Activated T-helper 1 cell treated with anti-CD3 and anti-CD28 coated beads, Interleukin-12 subunit alpha, Interleukin-12 subunit beta, Interleukin-2, Interleukin-4 antibody, amounts not matched to agents 30 ng/mL and 10 ng/mL and 1 ng/mL, durations not matched to agents 14 hours and 24 hours and 36 hours (primary cell): ENCODE results near the gene OR51F1. TPM values are rescaled to one million over a fixed set of nuclear protein-coding genes. Genes with fewer than 3 reads are reported as not detected.
"Not testable (repeated sequence)": the region's sequence is repeated elsewhere in the genome, so short reads cannot be mapped to it uniquely, and the experiment has no call there.

Experiments used
- DNase-seq: peaks from one replicate; pipeline ENCODE4 v3.0.0; 2021; ENCODE audit warnings: low spot score
- H3K27ac Mint-ChIP-seq: one replicate; pipeline ENCODE4 v1.8.0; 2021; ENCODE audit warnings: mild to moderate bottlenecking, mixed read lengths
- H3K27me3 Mint-ChIP-seq: one replicate; pipeline ENCODE4 v1.8.0; 2022; ENCODE audit warnings: mild to moderate bottlenecking, moderate library complexity, mixed read lengths; ENCODE audit not compliant: insufficient read depth
- H3K36me3 Mint-ChIP-seq: one replicate; pipeline ENCODE4 v1.8.0; 2021; ENCODE audit warnings: low read depth, mixed read lengths
- H3K4me1 Mint-ChIP-seq: one replicate; pipeline ENCODE4 v1.8.0; 2021; ENCODE audit warnings: low read depth, mixed read lengths
- H3K4me3 Mint-ChIP-seq: one replicate; pipeline ENCODE4 v1.8.0; 2021; ENCODE audit warnings: mild to moderate bottlenecking, moderate library complexity, mixed read lengths
- H3K9me3 Mint-ChIP-seq: one replicate; pipeline ENCODE4 v1.8.0; 2021; ENCODE audit warnings: mixed read lengths
- intact Hi-C: fragments of 100-400 bp; cut with micrococcal nuclease; formaldehyde crosslinking; loops from one replicate; pipeline ENCODE4 v1.15.1; 2024
- total RNA-seq: library from RNA; stranded (reverse); gene quantifications from 2 replicates; pipeline ENCODE4 v1.2.3, GENCODE V29; 2022

The OR51F1 gene, protein sequence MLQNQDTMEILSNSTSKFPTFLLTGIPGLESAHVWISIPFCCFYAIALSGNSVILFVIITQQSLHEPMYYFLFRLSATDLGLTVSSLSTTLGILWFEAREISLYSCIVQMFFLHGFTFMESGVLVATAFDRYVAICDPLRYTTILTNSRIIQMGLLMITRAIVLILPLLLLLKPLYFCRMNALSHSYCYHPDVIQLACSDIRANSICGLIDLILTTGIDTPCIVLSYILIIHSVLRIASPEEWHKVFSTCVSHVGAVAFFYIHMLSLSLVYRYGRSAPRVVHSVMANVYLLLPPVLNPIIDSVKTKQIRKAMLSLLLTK
- not detected in 2 replicates for total RNA-seq

DNA sequence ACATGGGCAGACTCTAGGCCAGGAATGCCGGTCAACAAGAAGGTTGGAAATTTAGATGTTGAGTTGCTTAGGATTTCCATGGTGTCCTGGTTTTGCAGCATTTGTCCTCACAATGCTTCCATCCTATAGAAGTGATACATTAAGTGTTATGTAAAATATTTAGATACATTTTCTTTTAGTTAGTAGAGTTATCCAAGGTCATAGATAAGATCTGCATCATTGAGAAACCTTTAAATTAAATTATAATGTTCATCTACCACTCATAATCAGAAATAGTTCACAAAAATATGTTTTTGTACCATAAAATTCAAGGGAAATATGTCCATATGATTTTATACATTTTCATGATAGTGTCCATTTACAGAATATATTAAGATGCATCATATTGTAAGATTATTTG lies at the start of gene OR51F1:
Gene OR51F1, minus strand, starts transcription at position 101 of the 400 bp plus-strand sequence. Its CDS starts 0 bp downstream, at position 101.
- no peaks in the 10 kb centered on the region for H3K4me1 Mint-ChIP-seq
- no peak for DNase-seq

GRCh38 chr11:4809246-4809645 lies 39.5 kb upstream of the OR51F1 start:
- no peak for DNase-seq
- Mint-ChIP-seq H3K9me3 (no peaks in the 10 kb centered on the region), H3K4me3 (no peak overlapping the region), H3K4me1 (no peaks in the 10 kb centered on the region), H3K27ac (no peak overlapping the region), H3K27me3 (no peaks in the 10 kb centered on the region), H3K36me3 (no peaks in the 10 kb centered on the region)
- intact Hi-C loops, result no loop called here

More for the DNA sequence above, at the start of gene OR51F1:
- H3K27me3 Mint-ChIP-seq, result peaks cover 1% of the 10 kb centered on the region
- intact Hi-C loops, result no loop called here
- H3K4me3 Mint-ChIP-seq, result no peak within 1 kb of the TSS
- no peak within 1 kb of the TSS for H3K27ac Mint-ChIP-seq
- H3K9me3 Mint-ChIP-seq, result no peaks in the 10 kb centered on the region
- no peaks in the 10 kb centered on the region for H3K36me3 Mint-ChIP-seq

DNA sequence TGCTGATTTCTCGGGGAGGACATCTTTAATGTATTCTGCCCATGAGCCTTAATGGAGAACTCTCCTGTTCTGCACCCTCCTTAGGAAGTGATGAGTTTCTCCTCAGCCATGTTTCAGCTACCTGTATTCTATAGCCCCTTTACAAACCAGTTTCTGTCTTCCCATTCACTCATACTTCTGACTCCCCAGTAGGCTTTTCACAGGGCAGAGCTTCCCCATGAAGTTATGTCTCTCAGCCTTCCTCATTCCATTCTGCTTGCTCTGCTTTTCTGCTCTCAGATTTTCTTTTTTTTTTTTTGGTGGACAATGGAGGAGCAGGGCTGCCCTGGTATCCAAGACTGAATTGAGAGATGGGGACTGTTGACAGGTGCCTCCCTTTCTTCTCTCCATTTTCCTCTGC lies 38.7 kb upstream of the OR51F1 start:
- H3K9me3 Mint-ChIP-seq, result no peaks in the 10 kb centered on the region
- intact Hi-C loops, result no loop called here
- H3K27ac Mint-ChIP-seq, result no peak overlapping the region
- H3K4me3 Mint-ChIP-seq, result no peak overlapping the region
- DNase-seq, result no peak
- H3K27me3 Mint-ChIP-seq, result no peaks in the 10 kb centered on the region
- no peaks in the 10 kb centered on the region for H3K4me1 Mint-ChIP-seq
- no peaks in the 10 kb centered on the region for H3K36me3 Mint-ChIP-seq

- no peaks in the 10 kb centered on the region for H3K36me3 Mint-ChIP-seq
- H3K4me3 Mint-ChIP-seq, result no peak within 1 kb of the TSS
- H3K4me1 Mint-ChIP-seq, result no peaks in the 10 kb centered on the region
- no peaks in the 10 kb centered on the region for H3K27me3 Mint-ChIP-seq
- H3K27ac Mint-ChIP-seq, result no peak within 1 kb of the TSS
- intact Hi-C loops, result no loop called here
- DNase-seq, result no peak
- no peaks in the 10 kb centered on the region for H3K9me3 Mint-ChIP-seq
Measured at GRCh38 chr11:4804280-4804679, 34.5 kb upstream of the OR51F1 start, which contains the start of gene OR52R1. Gene OR52R1, minus strand, starts transcription at chr11:4804380. Its CDS starts 0 bp downstream, at chr11:4804380.

DNA sequence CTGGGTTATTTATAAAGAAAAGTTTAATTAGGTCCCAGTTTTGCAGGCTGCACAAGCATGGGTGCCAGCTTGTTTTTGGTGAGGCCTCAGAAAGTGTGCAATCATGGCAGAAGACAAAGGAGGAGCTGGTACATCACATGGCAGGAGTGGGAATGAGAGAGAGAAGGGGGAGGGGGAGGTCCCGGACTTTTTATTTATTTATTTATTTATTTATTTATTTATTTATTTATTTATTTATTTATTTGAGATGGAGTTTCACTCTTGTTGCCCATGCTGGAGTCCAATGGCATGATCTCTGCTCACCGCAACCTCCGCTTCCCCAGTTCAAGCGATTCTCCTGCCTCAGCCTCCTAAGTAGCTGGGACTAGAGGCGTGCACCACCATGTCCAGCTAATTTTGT lies 31.6 kb upstream of the OR51F1 start:
- H3K4me3 Mint-ChIP-seq, H3K4me1 Mint-ChIP-seq, H3K9me3 Mint-ChIP-seq, DNase-seq, H3K27me3 Mint-ChIP-seq, H3K27ac Mint-ChIP-seq, H3K36me3 Mint-ChIP-seq, intact Hi-C loops: not testable (repeated sequence)

- Mint-ChIP-seq H3K4me1 (no peaks in the 10 kb centered on the region), H3K4me3 (no peak overlapping the region), H3K27me3 (no peaks in the 10 kb centered on the region), H3K36me3 (no peaks in the 10 kb centered on the region), H3K27ac (no peak overlapping the region), H3K9me3 (no peaks in the 10 kb centered on the region)
- no peak for DNase-seq
- intact Hi-C loops, result no loop called here
Measured at GRCh38 chr11:4798427-4799183, 28.9 kb upstream of the OR51F1 start.

DNA sequence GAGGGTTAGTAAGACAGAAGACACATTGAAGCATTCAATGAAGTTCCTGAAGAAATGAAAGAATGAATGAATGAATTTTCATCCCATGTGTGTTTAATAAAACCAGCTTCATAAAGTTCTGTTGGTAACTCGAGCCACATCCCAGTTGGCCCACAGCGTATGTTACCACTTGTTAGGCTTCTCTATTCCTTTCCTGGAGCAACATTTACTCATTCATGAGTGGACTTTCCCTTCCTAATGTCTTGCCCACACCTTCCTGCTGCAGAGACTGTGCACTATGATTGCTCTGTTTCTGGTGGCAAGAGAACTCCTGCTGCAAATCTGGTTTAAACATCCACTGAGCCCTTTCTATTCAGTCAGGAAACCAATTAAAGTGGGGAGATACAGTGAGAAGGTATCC lies 27.5 kb upstream of the OR51F1 start:
- intact Hi-C loops, result no loop called here
- Mint-ChIP-seq H3K4me3 (no peak overlapping the region), H3K9me3 (no peaks in the 10 kb centered on the region)

GRCh38 chr11:4782454-4782853 lies 12.7 kb upstream of the OR51F1 start:
- no peak for DNase-seq
- Mint-ChIP-seq H3K4me1 (no peaks in the 10 kb centered on the region), H3K4me3 (no peak overlapping the region), H3K27me3 (no peaks in the 10 kb centered on the region), H3K9me3 (peaks cover 3% of the 10 kb centered on the region), H3K36me3 (no peaks in the 10 kb centered on the region), H3K27ac (no peak overlapping the region)
- intact Hi-C loops, result no loop called here

More for the DNA sequence above, 27.5 kb upstream of the OR51F1 start:
- no peaks in the 10 kb centered on the region for H3K36me3 Mint-ChIP-seq
- H3K27me3 Mint-ChIP-seq, result no peaks in the 10 kb centered on the region
- DNase-seq, result no peak
- H3K4me1 Mint-ChIP-seq, result no peaks in the 10 kb centered on the region
- H3K27ac Mint-ChIP-seq, result no peak overlapping the region

- Mint-ChIP-seq H3K27ac (no peak overlapping the region), H3K9me3 (no peaks in the 10 kb centered on the region), H3K36me3 (no peaks in the 10 kb centered on the region), H3K4me1 (no peaks in the 10 kb centered on the region), H3K4me3 (no peak overlapping the region), H3K27me3 (peaks cover 1% of the 10 kb centered on the region)
- no peak for DNase-seq
- intact Hi-C loops, result no loop called here
Measured at GRCh38 chr11:4768094-4768493, 1.6 kb downstream of the OR51F1 start.

GRCh38 chr11:4766420-4767043 lies 3.2 kb downstream of the OR51F1 start:
- no peaks in the 10 kb centered on the region for H3K4me1 Mint-ChIP-seq
- no peak overlapping the region for H3K4me3 Mint-ChIP-seq
- DNase-seq, result no peak
- H3K27me3 Mint-ChIP-seq, result peaks cover 1% of the 10 kb centered on the region
- no peaks in the 10 kb centered on the region for H3K9me3 Mint-ChIP-seq
- H3K36me3 Mint-ChIP-seq, result no peaks in the 10 kb centered on the region
- no peak overlapping the region for H3K27ac Mint-ChIP-seq
- intact Hi-C loops, result no loop called here

GRCh38 chr11:4763096-4763495 lies 6.6 kb downstream of the OR51F1 start:
- Mint-ChIP-seq H3K27me3 (peaks cover 1% of the 10 kb centered on the region), H3K4me1 (no peaks in the 10 kb centered on the region), H3K4me3 (no peak overlapping the region), H3K36me3 (no peaks in the 10 kb centered on the region), H3K27ac (no peak overlapping the region), H3K9me3 (no peaks in the 10 kb centered on the region)
- no peak for DNase-seq
- intact Hi-C loops, result no loop called here

- Mint-ChIP-seq H3K36me3 (no peaks in the 10 kb centered on the region), H3K9me3 (no peaks in the 10 kb centered on the region), H3K27ac (no peak overlapping the region), H3K4me3 (no peak overlapping the region), H3K27me3 (no peaks in the 10 kb centered on the region), H3K4me1 (no peaks in the 10 kb centered on the region)
- intact Hi-C loops, result no loop called here
- DNase-seq, result no peak
Measured at GRCh38 chr11:4751201-4751600, 18.5 kb downstream of the OR51F1 start.

- Mint-ChIP-seq H3K36me3 (no peaks in the 10 kb centered on the region), H3K27me3 (no peaks in the 10 kb centered on the region), H3K4me3 (no peak overlapping the region), H3K27ac (no peak overlapping the region), H3K9me3 (no peaks in the 10 kb centered on the region), H3K4me1 (no peaks in the 10 kb centered on the region)
- no peak for DNase-seq
- intact Hi-C loops, result no loop called here
Measured at GRCh38 chr11:4748438-4748837, 21.3 kb downstream of the OR51F1 start.
